WTC11 (cell line): ENCODE measurements around the gene IMPDH2. TPM values are rescaled to one million over a fixed set of nuclear protein-coding genes. Genes with fewer than 3 reads are reported as not detected.

Experiments
- ATAC-seq: fragments of 200-7000 bp; cut with Tn5 transposase; 2 replicates; pipeline ENCODE4 v1.10.0; 2021; ENCODE audit warnings: mild to moderate bottlenecking, moderate library complexity
- CTCF ChIA-PET: fragments of 300-600 bp; sonication (Branson Sonifier 250); formaldehyde crosslinking; loops from one replicate; lab custom pipeline; 2021; ENCODE audit warnings: antibody characterized with exemption; lab: Charles Lee
- POLR2A ChIA-PET: fragments of 350-600 bp; sonication (Branson Sonifier 250); formaldehyde crosslinking; loops from one replicate; lab custom pipeline; 2021; ENCODE audit warnings: antibody characterized with exemption; lab: Charles Lee
- DNase-seq: peaks from one replicate; pipeline ENCODE4 v3.0.0; 2021; ENCODE audit warnings: low spot score
- H3K27ac Mint-ChIP-seq: 2 replicates; pipeline ENCODE4 v1.8.0; 2021; ENCODE audit warnings: mixed read lengths
- H3K27me3 Mint-ChIP-seq: 2 replicates; pipeline ENCODE4 v1.8.0; 2021; ENCODE audit warnings: low read depth, mild to moderate bottlenecking, moderate library complexity, mixed read lengths
- H3K36me3 Mint-ChIP-seq: 2 replicates; pipeline ENCODE4 v1.8.0; 2021; ENCODE audit warnings: mixed read lengths
- H3K4me1 Mint-ChIP-seq: 2 replicates; pipeline ENCODE4 v1.8.0; 2022; ENCODE audit warnings: mixed read lengths
- H3K4me3 Mint-ChIP-seq: 2 replicates; pipeline ENCODE4 v1.8.0; 2021; ENCODE audit warnings: mild to moderate bottlenecking, moderate library complexity, mixed read lengths
- H3K9me3 Mint-ChIP-seq: 2 replicates; pipeline ENCODE4 v1.8.0; 2021; ENCODE audit warnings: mixed read lengths
- CDX4 ChIP-seq: fragments of 250-450 bp; sonication (Bioruptor Pico); IDR thresholded peaks from 2 replicates; pipeline ENCODE4 v1.9.0; 2021; ENCODE audit warnings: moderate library complexity, mild to moderate bottlenecking, inconsistent platforms, borderline replicate concordance
- E2F4 ChIP-seq: sonication (generic); formaldehyde crosslinking; IDR thresholded peaks from 2 replicates; pipeline ENCODE4 v1.8.1; 2022; ENCODE audit warnings: low read depth, mild to moderate bottlenecking, moderate library complexity, missing genetic modification reagents, borderline replicate concordance
- ELF4 ChIP-seq: sonication (generic); formaldehyde crosslinking; IDR thresholded peaks from 2 replicates; pipeline ENCODE4 v1.8.1; 2022; ENCODE audit warnings: low read depth, mild to moderate bottlenecking, moderate library complexity, missing genetic modification reagents
- PRDM15 ChIP-seq: sonication (generic); formaldehyde crosslinking; IDR thresholded peaks from 2 replicates; pipeline ENCODE4 v1.8.0; 2022; ENCODE audit warnings: missing genetic modification reagents
- ZBTB43 ChIP-seq: sonication (generic); formaldehyde crosslinking; IDR thresholded peaks from 2 replicates; pipeline ENCODE4 v1.8.1; 2023; ENCODE audit warnings: mild to moderate bottlenecking, missing genetic modification reagents
- ZNF219 ChIP-seq: sonication (generic); formaldehyde crosslinking; IDR thresholded peaks from 2 replicates; pipeline ENCODE4 v1.8.0; 2023; ENCODE audit warnings: missing genetic modification reagents, mild to moderate bottlenecking, borderline replicate concordance
- ZNF232 ChIP-seq: sonication (generic); formaldehyde crosslinking; IDR thresholded peaks from 2 replicates; pipeline ENCODE4 v1.8.0; 2022; ENCODE audit warnings: mild to moderate bottlenecking, missing genetic modification reagents
- ZNF281 ChIP-seq: sonication (generic); formaldehyde crosslinking; IDR thresholded peaks from 2 replicates; pipeline ENCODE4 v1.8.0; 2023; ENCODE audit warnings: mild to moderate bottlenecking, missing genetic modification reagents
- ZNF317 ChIP-seq: sonication (generic); formaldehyde crosslinking; IDR thresholded peaks from 2 replicates; pipeline ENCODE4 v1.8.1; 2023; ENCODE audit warnings: low read depth, mild to moderate bottlenecking, moderate library complexity, missing genetic modification reagents, borderline replicate concordance
- ZNF396 ChIP-seq: fragments of 250-450 bp; sonication (Bioruptor Pico); IDR thresholded peaks from 2 replicates; pipeline ENCODE4 v1.8.0; 2021; ENCODE audit warnings: mild to moderate bottlenecking, moderate library complexity, borderline replicate concordance
- ZNF532 ChIP-seq: fragments of 250-450 bp; sonication (Bioruptor Pico); IDR thresholded peaks from 2 replicates; pipeline ENCODE4 v1.9.0; 2021; ENCODE audit warnings: mild to moderate bottlenecking, borderline replicate concordance
- total RNA-seq: library from RNA; stranded (reverse); gene quantifications from 3 replicates; pipeline ENCODE4 v1.2.3, GENCODE V29; 2021

The IMPDH2 gene
- total RNA-seq, 1 experiment from 2014 or later, result 452 TPM

- TF ChIP-seq ZBTB43 (CRISPR knock-in tag) (no peak), ZNF232 (CRISPR knock-in tag) (no peak)
These were observed 5.5 kb upstream of the IMPDH2 start (continued) for GRCh38 chr3:49034650-49035049.

- no peak for DNase-seq
- no peaks in the 10 kb centered on the region for H3K9me3 Mint-ChIP-seq
- POLR2A ChIA-PET, result no interaction called here
- no peak for ATAC-seq
- peaks cover 10% of the 10 kb centered on the region for H3K4me1 Mint-ChIP-seq
- no peaks in the 10 kb centered on the region for H3K27me3 Mint-ChIP-seq
- CTCF ChIA-PET, result no interaction called here
- no peak overlapping the region for H3K4me3 Mint-ChIP-seq
- TF ChIP-seq CDX4 (CRISPR knock-in tag), result no peak
- no peak for TF ChIP-seq ZNF532 (CRISPR knock-in tag)
- no peak for TF ChIP-seq ZNF396 (CRISPR knock-in tag)
- no peak for TF ChIP-seq ZNF281
- no peak for TF ChIP-seq ELF4 (CRISPR knock-in tag)
- H3K36me3 Mint-ChIP-seq, result peaks cover 44% of the 10 kb centered on the region
- no peak overlapping the region for H3K27ac Mint-ChIP-seq
These were observed 3.6 kb upstream of the IMPDH2 start for GRCh38 chr3:49032646-49033304.

- H3K36me3 Mint-ChIP-seq, result peaks cover 57% of the 10 kb centered on the region
- POLR2A ChIA-PET, result no interaction called here
- H3K4me1 Mint-ChIP-seq, result peaks cover 17% of the 10 kb centered on the region
- DNase-seq (no peak), ATAC-seq (no peak)
- CTCF ChIA-PET, result interaction anchor here (0.6 to 1.2 kb wide), 3 partner anchors 9 to 122 kb away, joined by 3 to 5 read pairs (median 3); no protein-coding TSS in a partner anchor
- no peak overlapping the region for H3K27ac Mint-ChIP-seq
- no peak overlapping the region for H3K4me3 Mint-ChIP-seq
- H3K9me3 Mint-ChIP-seq, result no peaks in the 10 kb centered on the region
- H3K27me3 Mint-ChIP-seq, result no peaks in the 10 kb centered on the region
- TF ChIP-seq E2F4, result no peak
- TF ChIP-seq ZNF281, result no peak
- no peak for TF ChIP-seq ZNF317 (CRISPR knock-in tag)
- TF ChIP-seq PRDM15 (CRISPR knock-in tag), result no peak
- TF ChIP-seq ZNF219 (CRISPR knock-in tag), result no peak
These were observed 1.1 kb upstream of the IMPDH2 start for GRCh38 chr3:49030321-49030720.
